Measurements from ENCODE around the gene SLC17A1. TPM values are rescaled to one million over a fixed set of nuclear protein-coding genes. Genes with fewer than 3 reads are reported as not detected.

SLC17A1 gene
- total RNA-seq, 1 donor, result not detected

- Histone ChIP-seq H3K4me3 (ENCODE audit: insufficient read depth, low read length) (no peak overlapping the region), H3K4me2 (ENCODE audit: insufficient read depth, low read length) (no peak overlapping the region), H4K20me1 (ENCODE audit: insufficient read depth, low read length) (no peaks in the 10 kb centered on the region), H3K79me2 (ENCODE audit: insufficient read depth, low read length) (no peaks in the 10 kb centered on the region), H3K9me3 (ENCODE audit: low read depth, low read length) (no peaks in the 10 kb centered on the region), H3K4me1 (ENCODE audit: insufficient read depth, low read length) (no peaks in the 10 kb centered on the region), H3K27ac (ENCODE audit: low read depth, low read length) (no peak overlapping the region), H2AFZ (ENCODE audit: low read length) (no peak overlapping the region), H3K36me3 (ENCODE audit: insufficient read depth, low read length) (no peaks in the 10 kb centered on the region), H3K27me3 (ENCODE audit: insufficient read depth, low read length) (no peaks in the 10 kb centered on the region)
- TF ChIP-seq CTCF (IDR thresholded peaks at IDR 0.05; ENCODE audit: extremely low read depth, low read depth, low read length), result no peak
- no peak for DNase-seq (ENCODE audit: insufficient read length, low spot score, missing footprints)
Observed at GRCh38 chr6:25768566-25768965, 63.3 kb downstream of the SLC17A1 start.

GRCh38 chr6:25764611-25765010 lies 67.2 kb downstream of the SLC17A1 start:
- Histone ChIP-seq H3K4me2 (ENCODE audit: insufficient read depth, low read length) (no peak overlapping the region), H3K27me3 (ENCODE audit: insufficient read depth, low read length) (no peaks in the 10 kb centered on the region), H3K4me3 (ENCODE audit: insufficient read depth, low read length) (no peak overlapping the region), H3K36me3 (ENCODE audit: insufficient read depth, low read length) (no peaks in the 10 kb centered on the region), H3K27ac (ENCODE audit: low read depth, low read length) (no peak overlapping the region), H3K79me2 (ENCODE audit: insufficient read depth, low read length) (no peaks in the 10 kb centered on the region), H3K4me1 (ENCODE audit: insufficient read depth, low read length) (no peaks in the 10 kb centered on the region), H3K9me3 (ENCODE audit: low read depth, low read length) (no peaks in the 10 kb centered on the region), H2AFZ (ENCODE audit: low read length) (no peak overlapping the region), H4K20me1 (ENCODE audit: insufficient read depth, low read length) (no peaks in the 10 kb centered on the region)
- no peak for DNase-seq (ENCODE audit: insufficient read length, low spot score, missing footprints)
- no peak for TF ChIP-seq CTCF (IDR thresholded peaks at IDR 0.05; ENCODE audit: extremely low read depth, low read depth, low read length)

GRCh38 chr6:25757936-25758642 lies 73.8 kb downstream of the SLC17A1 start:
- Histone ChIP-seq H3K27ac (ENCODE audit: low read depth, low read length) (no peak overlapping the region), H3K4me3 (ENCODE audit: insufficient read depth, low read length) (no peak overlapping the region), H3K4me1 (ENCODE audit: insufficient read depth, low read length) (no peaks in the 10 kb centered on the region), H3K27me3 (ENCODE audit: insufficient read depth, low read length) (no peaks in the 10 kb centered on the region), H3K79me2 (ENCODE audit: insufficient read depth, low read length) (no peaks in the 10 kb centered on the region), H4K20me1 (ENCODE audit: insufficient read depth, low read length) (no peaks in the 10 kb centered on the region), H3K4me2 (ENCODE audit: insufficient read depth, low read length) (no peak overlapping the region), H2AFZ (ENCODE audit: low read length) (no peak overlapping the region), H3K9me3 (ENCODE audit: low read depth, low read length) (no peaks in the 10 kb centered on the region), H3K36me3 (ENCODE audit: insufficient read depth, low read length) (no peaks in the 10 kb centered on the region)
- no peak for TF ChIP-seq CTCF (IDR thresholded peaks at IDR 0.05; ENCODE audit: extremely low read depth, low read depth, low read length)
- DNase-seq (ENCODE audit: insufficient read length, low spot score, missing footprints), result no peak

- no peaks in the 10 kb centered on the region for H3K79me2 ChIP-seq (ENCODE audit: insufficient read depth, low read length)
- no peak overlapping the region for H2AFZ ChIP-seq (ENCODE audit: low read length)
- H3K36me3 ChIP-seq (ENCODE audit: insufficient read depth, low read length), result no peaks in the 10 kb centered on the region
- H3K4me1 ChIP-seq (ENCODE audit: insufficient read depth, low read length), result no peaks in the 10 kb centered on the region
- DNase-seq (ENCODE audit: insufficient read length, low spot score, missing footprints), result no peak
- H3K4me3 ChIP-seq (ENCODE audit: insufficient read depth, low read length), result no peak overlapping the region
- no peaks in the 10 kb centered on the region for H3K9me3 ChIP-seq (ENCODE audit: low read depth, low read length)
- H3K4me2 ChIP-seq (ENCODE audit: insufficient read depth, low read length), result no peak overlapping the region
- TF ChIP-seq CTCF (IDR thresholded peaks at IDR 0.05; ENCODE audit: extremely low read depth, low read depth, low read length), result no peak
- H4K20me1 ChIP-seq (ENCODE audit: insufficient read depth, low read length), result no peaks in the 10 kb centered on the region
- H3K27me3 ChIP-seq (ENCODE audit: insufficient read depth, low read length), result no peaks in the 10 kb centered on the region
- H3K27ac ChIP-seq (ENCODE audit: low read depth, low read length), result no peak overlapping the region
Observed at GRCh38 chr6:25756382-25757363, 75.2 kb downstream of the SLC17A1 start.
